ENCODE measurements around the gene TSKU. TPM values are rescaled to one million over a fixed set of nuclear protein-coding genes. Genes with fewer than 3 reads are reported as not detected.

The TSKU gene
- total RNA-seq, 4 donors from 2014 or later = 32.0 to 80.7 (median 63.4) TPM

DNA sequence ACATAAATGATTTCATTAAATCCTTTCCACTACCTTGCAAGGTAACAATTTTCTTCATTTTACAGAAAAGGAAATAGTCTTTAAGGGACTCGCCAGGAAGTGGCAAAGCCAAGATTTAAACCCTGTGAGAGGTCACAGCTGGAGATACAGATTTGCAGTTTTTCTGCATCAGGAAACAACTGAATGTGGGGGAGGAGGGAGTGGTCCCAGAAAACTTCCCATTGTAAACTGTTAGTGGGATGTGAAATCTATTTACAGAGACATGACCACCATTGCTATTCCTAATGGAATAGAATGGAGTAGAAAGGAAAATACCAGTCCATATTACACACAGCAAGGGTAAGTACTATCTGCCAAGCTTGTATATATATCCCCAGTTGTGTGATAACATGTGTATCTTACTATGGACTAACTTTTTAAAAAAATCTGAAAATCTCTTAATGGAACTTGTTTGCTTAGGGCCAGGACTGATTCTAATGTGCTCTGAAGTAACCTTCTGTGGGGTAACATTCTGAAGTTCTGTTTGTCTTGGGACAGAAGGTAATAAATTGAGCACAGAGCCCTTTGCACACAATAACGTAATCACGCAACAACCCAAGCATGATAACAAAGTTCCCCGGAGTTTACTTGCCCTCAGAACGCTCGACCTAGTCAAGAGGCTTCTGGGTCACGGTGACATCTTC lies 10.9 kb upstream of the TSKU start:
- Histone ChIP-seq H3K27me3 (no peaks in the 10 kb centered on the region), H3K9me3 (peaks cover 14 to 17% of the 10 kb centered on the region in 2 donors), H3K4me3 (no peak overlapping the region), H3K36me3 (no peaks in the 10 kb centered on the region), H3K4me1 (peaks cover 46 to 67% (median 58%) of the 10 kb centered on the region in 4 donors), H3K27ac (peak overlapping the region; percentile 87 to 91 (median 88))
- in situ Hi-C loops (cut with MboI; ENCODE audit: low pct_ligation_motif_present in 1 of 4, low pct_unique_long_range_greater_than_20kb in 1 of 4, low sequenced_read_pairs in 3 of 4) = no loop called here
- 37% methylated on average over 7 of the region's 7 CpGs; no CpG with 5 or more reads in 1 of the 2 donors for WGBS, 2 donors (ENCODE audit: low coverage in 1 of 2)
- TF ChIP-seq POLR2AphosphoS5 (IDR thresholded peaks at IDR 0.05) (peak in 1 of 3 donors; percentile 70), EP300 (IDR thresholded peaks at IDR 0.05; ENCODE audit: low read depth) (peak; percentile 7), POLR2A (IDR thresholded peaks at IDR 0.05) (no peak)
- TF ChIP-seq, protein P1, sequence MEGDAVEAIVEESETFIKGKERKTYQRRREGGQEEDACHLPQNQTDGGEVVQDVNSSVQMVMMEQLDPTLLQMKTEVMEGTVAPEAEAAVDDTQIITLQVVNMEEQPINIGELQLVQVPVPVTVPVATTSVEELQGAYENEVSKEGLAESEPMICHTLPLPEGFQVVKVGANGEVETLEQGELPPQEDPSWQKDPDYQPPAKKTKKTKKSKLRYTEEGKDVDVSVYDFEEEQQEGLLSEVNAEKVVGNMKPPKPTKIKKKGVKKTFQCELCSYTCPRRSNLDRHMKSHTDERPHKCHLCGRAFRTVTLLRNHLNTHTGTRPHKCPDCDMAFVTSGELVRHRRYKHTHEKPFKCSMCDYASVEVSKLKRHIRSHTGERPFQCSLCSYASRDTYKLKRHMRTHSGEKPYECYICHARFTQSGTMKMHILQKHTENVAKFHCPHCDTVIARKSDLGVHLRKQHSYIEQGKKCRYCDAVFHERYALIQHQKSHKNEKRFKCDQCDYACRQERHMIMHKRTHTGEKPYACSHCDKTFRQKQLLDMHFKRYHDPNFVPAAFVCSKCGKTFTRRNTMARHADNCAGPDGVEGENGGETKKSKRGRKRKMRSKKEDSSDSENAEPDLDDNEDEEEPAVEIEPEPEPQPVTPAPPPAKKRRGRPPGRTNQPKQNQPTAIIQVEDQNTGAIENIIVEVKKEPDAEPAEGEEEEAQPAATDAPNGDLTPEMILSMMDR (IDR thresholded peaks at IDR 0.05) = no peak
- intact Hi-C loops (cut with DNase I; ENCODE audit: low total_unique reads) = no loop called here
- DNase-seq = no peak

DNA sequence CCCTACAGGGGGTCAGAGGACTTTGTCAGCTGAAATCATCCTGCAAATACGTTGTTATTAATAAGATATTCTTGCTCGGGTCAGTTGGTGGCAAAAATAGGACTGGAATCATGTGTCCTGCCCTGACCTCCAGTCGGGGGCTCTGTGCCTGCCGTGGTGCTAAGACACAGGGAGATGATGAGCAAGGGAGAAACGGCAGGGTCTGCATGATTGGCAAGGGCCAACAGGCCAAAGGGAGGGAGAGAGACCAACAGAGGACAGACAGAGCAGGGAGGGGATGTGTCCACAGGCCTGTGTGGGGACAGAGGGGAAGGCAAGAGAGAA lies 10.4 kb upstream of the TSKU start:
- Histone ChIP-seq H3K27me3 (no peaks in the 10 kb centered on the region), H3K4me1 (peaks cover 43 to 62% (median 53%) of the 10 kb centered on the region in 4 donors), H3K27ac (peak overlapping the region; percentile 87 to 91 (median 88)), H3K9me3 (peaks cover 17% of the 10 kb centered on the region in 2 donors), H3K36me3 (no peaks in the 10 kb centered on the region), H3K4me3 (no peak overlapping the region)
- no peak for TF ChIP-seq POLR2AphosphoS5 (IDR thresholded peaks at IDR 0.05)
- TF ChIP-seq POLR2A (IDR thresholded peaks at IDR 0.05) = no peak
- TF ChIP-seq, protein P1 (IDR thresholded peaks at IDR 0.05) = peak in 1 of 5 experiments; percentile 7
- 62% methylated on average over 5 of the region's 5 CpGs; no CpG with 5 or more reads in 1 of the 2 donors for whole genome bisulfite sequencing, 2 donors (ENCODE audit: low coverage in 1 of 2)
- in situ Hi-C loops (cut with MboI; ENCODE audit: low pct_ligation_motif_present in 1 of 4, low pct_unique_long_range_greater_than_20kb in 1 of 4, low sequenced_read_pairs in 3 of 4) (no loop called here), intact Hi-C loops (cut with DNase I; ENCODE audit: low total_unique reads) (no loop called here)
- no peak for DNase-seq

DNA sequence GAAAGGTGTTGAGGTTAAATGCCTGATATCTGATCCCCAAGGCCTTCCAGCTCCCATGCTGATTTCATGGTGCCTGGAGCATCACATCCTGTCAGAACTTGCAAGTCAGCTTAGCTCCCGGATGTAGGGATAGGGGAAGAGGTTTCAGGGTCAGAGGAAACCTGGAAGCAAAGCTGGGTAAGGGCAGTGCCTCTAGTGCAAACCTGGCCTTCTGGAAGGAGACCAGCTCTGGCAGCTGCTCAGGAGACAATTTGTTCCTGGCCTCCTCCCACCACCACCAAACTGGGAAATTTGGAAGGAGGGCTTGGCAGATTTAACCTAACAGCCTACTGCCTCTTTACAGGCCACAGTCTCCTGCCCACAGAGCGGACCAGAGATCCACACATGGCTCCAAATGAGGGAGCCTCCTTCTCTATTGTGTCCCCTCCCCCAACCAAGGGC lies 9.2 kb upstream of the TSKU start:
- no peaks in the 10 kb centered on the region for H3K36me3 ChIP-seq
- peaks cover 35 to 50% (median 41%) of the 10 kb centered on the region in 4 donors for H3K4me1 ChIP-seq
- peaks cover 17% of the 10 kb centered on the region in 2 donors for H3K9me3 ChIP-seq
- H3K27ac ChIP-seq = peak overlapping the region; percentile 35 to 91 (median 88)
- no peaks in the 10 kb centered on the region for H3K27me3 ChIP-seq
- TF ChIP-seq POLR2A (IDR thresholded peaks at IDR 0.05) (no peak), EP300 (IDR thresholded peaks at IDR 0.05; ENCODE audit: low read depth) (no peak), POLR2AphosphoS5 (IDR thresholded peaks at IDR 0.05) (no peak)
- TF ChIP-seq, protein P1 (IDR thresholded peaks at IDR 0.05) = no peak
- H3K4me3 ChIP-seq = no peak overlapping the region
- in situ Hi-C loops (cut with MboI; ENCODE audit: low pct_ligation_motif_present in 1 of 4, low pct_unique_long_range_greater_than_20kb in 1 of 4, low sequenced_read_pairs in 3 of 4) (no loop called here), intact Hi-C loops (cut with DNase I; ENCODE audit: low total_unique reads) (no loop called here)
- no peak for DNase-seq
- 60 to 93% methylated on average over 2 of the region's 2 CpGs for WGBS, 2 donors (ENCODE audit: low coverage in 1 of 2)

DNA sequence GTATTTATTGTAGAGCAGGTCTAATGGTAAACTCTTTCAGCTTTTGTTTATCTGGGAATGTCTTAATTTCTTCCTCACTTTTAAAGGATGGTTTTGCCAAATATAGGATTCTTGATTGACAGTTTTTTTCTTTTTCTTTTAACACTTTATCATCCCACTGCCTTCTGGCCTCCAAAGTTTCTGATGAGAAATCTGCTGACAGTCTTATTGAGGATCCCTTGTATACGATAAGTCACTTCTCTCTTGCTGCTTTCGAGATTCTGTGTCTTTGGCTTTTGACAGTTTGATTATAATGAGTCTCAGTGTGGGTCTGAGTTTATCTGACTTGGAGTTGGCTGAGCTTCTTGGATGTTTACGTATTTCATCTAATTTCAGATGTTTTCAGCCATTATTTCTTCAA lies 6.7 kb upstream of the TSKU start:
- in situ Hi-C loops (cut with MboI; ENCODE audit: low pct_ligation_motif_present in 1 of 4, low pct_unique_long_range_greater_than_20kb in 1 of 4, low sequenced_read_pairs in 3 of 4) = no loop called here
- no peak overlapping the region for H3K27ac ChIP-seq
- intact Hi-C loops (cut with DNase I; ENCODE audit: low total_unique reads) = no loop called here
- no peak for DNase-seq
- H3K9me3 ChIP-seq = peaks cover 17% of the 10 kb centered on the region in 2 donors
- H3K36me3 ChIP-seq = no peaks in the 10 kb centered on the region
- peaks cover 21 to 35% (median 28%) of the 10 kb centered on the region in 4 donors for H3K4me1 ChIP-seq
- WGBS, 2 donors (ENCODE audit: low coverage in 1 of 2) = 90 to 96% methylated on average over 3 of the region's 3 CpGs
- no peak overlapping the region for H3K4me3 ChIP-seq
- TF ChIP-seq, protein P1 (IDR thresholded peaks at IDR 0.05) = no peak
- TF ChIP-seq POLR2A (IDR thresholded peaks at IDR 0.05) (no peak), POLR2AphosphoS5 (IDR thresholded peaks at IDR 0.05) (no peak), EP300 (IDR thresholded peaks at IDR 0.05; ENCODE audit: low read depth) (no peak)
- no peaks in the 10 kb centered on the region for H3K27me3 ChIP-seq

Measured in transverse colon (tissue), 4 donors.